OCI-LY3 (cell line): Measurements from ENCODE around the gene MCF2L2.

Source experiments
- H2AFZ ChIP-seq: fragments of 200-600, 300-600 bp; shearing (Covaris generic); 2 replicates; pipeline ENCODE4 v1.6.0; 2014; ENCODE audit warnings: antibody characterized with exemption, low read depth, low read length
- H3K27ac ChIP-seq: fragments of 200-600, 300-600 bp; sonication (generic); 2 replicates; pipeline ENCODE4 v1.5.1; 2014; ENCODE audit warnings: mild to moderate bottlenecking, low read length, moderate library complexity, mixed read lengths
- H3K27me3 ChIP-seq: fragments of 200-600, 300-600 bp; sonication (generic); 2 replicates; pipeline ENCODE4 v1.6.1; 2014; ENCODE audit warnings: low read depth, low read length, mixed read lengths
- H3K36me3 ChIP-seq: fragments of 200-600, 300-600 bp; sonication (generic); replicated peaks from 2 replicates; pipeline ENCODE3; 2014; ENCODE audit warnings: low read depth, low read length, mixed read lengths
- H3K4me1 ChIP-seq: fragments of 300-600, 200-600 bp; sonication (generic); 2 replicates; pipeline ENCODE4 v1.6.1; 2014; ENCODE audit warnings: low read length, mixed read lengths
- H3K4me2 ChIP-seq: fragments of 200-600, 300-600 bp; sonication (generic); 2 replicates; pipeline ENCODE4 v1.6.1; 2014; ENCODE audit warnings: low read length, mixed read lengths
- H3K4me3 ChIP-seq: fragments of 300-600, 200-600 bp; sonication (generic); 2 replicates; pipeline ENCODE4 v1.5.1; 2014; ENCODE audit warnings: antibody characterized with exemption, mild to moderate bottlenecking, low read length, moderate library complexity
- H3K79me2 ChIP-seq: fragments of 300-600, 200-600 bp; shearing (Covaris generic); 2 replicates; pipeline ENCODE4 v1.6.1; 2014; ENCODE audit warnings: mild to moderate bottlenecking, low read length, mixed read lengths
- H3K9ac ChIP-seq: fragments of 300-600, 200-600 bp; shearing (Covaris generic); 2 replicates; pipeline ENCODE4 v1.6.0; 2014; ENCODE audit warnings: mild to moderate bottlenecking, low read length, moderate library complexity
- H3K9me3 ChIP-seq: fragments of 200-600, 300-600 bp; shearing (Covaris generic); 2 replicates; pipeline ENCODE4 v1.6.1; 2014; ENCODE audit warnings: low read length, mixed read lengths; ENCODE audit not compliant: insufficient read depth
- H4K20me1 ChIP-seq: fragments of 200-600, 300-600 bp; sonication (generic); 2 replicates; pipeline ENCODE4 v1.6.1; 2016; ENCODE audit warnings: low read length, mixed read lengths; ENCODE audit not compliant: insufficient read depth
- EZH2phosphoT487 ChIP-seq: fragments of 200-600 bp; shearing (Covaris generic); IDR thresholded peaks from 2 replicates; pipeline ENCODE4 v1.6.1; 2018; ENCODE audit warnings: antibody characterized with exemption, mixed run types, low read depth
- TF ChIP-seq, protein P1 (sequence below): fragments of 200-600, 300-600 bp; sonication (generic); IDR thresholded peaks from 2 replicates; pipeline ENCODE4 v1.5.1; 2014; ENCODE audit warnings: antibody characterized with exemption, low read length, low read depth

MCF2L2 gene

DNA sequence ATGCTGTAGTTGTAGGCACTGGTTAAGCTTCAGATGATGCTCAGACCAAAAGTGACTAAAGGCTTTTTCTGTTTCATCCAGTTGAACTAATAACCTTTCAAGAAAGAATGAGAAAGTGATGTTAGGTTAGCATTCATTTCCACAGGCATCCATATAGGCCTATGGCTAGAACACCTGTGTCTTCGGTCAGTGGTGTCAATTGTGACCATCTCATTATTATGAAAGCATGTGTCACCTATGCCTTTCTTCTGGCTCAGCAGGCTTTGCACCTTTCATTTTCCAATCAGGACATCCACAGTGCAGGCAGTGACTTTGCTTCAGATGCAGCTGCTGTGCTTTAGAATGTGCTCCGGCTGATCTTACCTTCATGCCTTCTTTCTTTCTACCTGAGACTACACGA, 117.5 kb downstream of the MCF2L2 start:
- H3K4me3 ChIP-seq, result no peak overlapping the region
- peaks cover 14% of the 10 kb centered on the region for H3K4me1 ChIP-seq
- no peaks in the 10 kb centered on the region for H3K27me3 ChIP-seq
- no peaks in the 10 kb centered on the region for H3K79me2 ChIP-seq
- no peaks in the 10 kb centered on the region for H3K36me3 ChIP-seq
- no peak overlapping the region for H3K4me2 ChIP-seq
- H3K27ac ChIP-seq, result no peak overlapping the region
- TF ChIP-seq, protein P1, sequence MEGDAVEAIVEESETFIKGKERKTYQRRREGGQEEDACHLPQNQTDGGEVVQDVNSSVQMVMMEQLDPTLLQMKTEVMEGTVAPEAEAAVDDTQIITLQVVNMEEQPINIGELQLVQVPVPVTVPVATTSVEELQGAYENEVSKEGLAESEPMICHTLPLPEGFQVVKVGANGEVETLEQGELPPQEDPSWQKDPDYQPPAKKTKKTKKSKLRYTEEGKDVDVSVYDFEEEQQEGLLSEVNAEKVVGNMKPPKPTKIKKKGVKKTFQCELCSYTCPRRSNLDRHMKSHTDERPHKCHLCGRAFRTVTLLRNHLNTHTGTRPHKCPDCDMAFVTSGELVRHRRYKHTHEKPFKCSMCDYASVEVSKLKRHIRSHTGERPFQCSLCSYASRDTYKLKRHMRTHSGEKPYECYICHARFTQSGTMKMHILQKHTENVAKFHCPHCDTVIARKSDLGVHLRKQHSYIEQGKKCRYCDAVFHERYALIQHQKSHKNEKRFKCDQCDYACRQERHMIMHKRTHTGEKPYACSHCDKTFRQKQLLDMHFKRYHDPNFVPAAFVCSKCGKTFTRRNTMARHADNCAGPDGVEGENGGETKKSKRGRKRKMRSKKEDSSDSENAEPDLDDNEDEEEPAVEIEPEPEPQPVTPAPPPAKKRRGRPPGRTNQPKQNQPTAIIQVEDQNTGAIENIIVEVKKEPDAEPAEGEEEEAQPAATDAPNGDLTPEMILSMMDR, result no peak
- TF ChIP-seq EZH2phosphoT487, result no peak
- H3K9me3 ChIP-seq, result no peaks in the 10 kb centered on the region
- no peak overlapping the region for H2AFZ ChIP-seq
- no peak overlapping the region for H3K9ac ChIP-seq
- no peaks in the 10 kb centered on the region for H4K20me1 ChIP-seq

DNA sequence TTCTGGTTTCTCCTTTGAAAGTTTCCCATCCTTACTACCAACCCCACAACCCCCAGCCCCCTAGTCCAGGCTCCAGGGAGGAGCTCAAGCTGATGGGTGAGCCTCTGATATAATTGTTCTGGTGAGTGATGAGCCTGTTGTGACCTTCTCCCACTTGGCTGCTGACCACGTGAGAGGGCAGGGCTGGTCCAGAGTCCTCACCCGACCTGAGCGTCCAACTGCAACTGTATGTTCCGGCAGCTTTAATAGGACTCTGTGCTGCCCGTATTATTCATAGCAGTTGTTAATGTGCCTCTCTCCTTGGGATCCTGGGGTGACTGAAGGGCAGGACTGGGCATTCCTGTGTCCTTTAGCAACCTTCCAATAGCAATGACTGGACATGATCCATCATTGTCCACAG, 119.1 kb downstream of the MCF2L2 start:
- Histone ChIP-seq H3K27ac (no peak overlapping the region), H3K9me3 (no peaks in the 10 kb centered on the region), H3K79me2 (no peaks in the 10 kb centered on the region), H3K36me3 (no peaks in the 10 kb centered on the region), H2AFZ (no peak overlapping the region), H3K4me2 (no peak overlapping the region), H3K4me3 (no peak overlapping the region), H3K4me1 (peaks cover 14% of the 10 kb centered on the region), H4K20me1 (no peaks in the 10 kb centered on the region), H3K9ac (no peak overlapping the region), H3K27me3 (no peaks in the 10 kb centered on the region)
- TF ChIP-seq EZH2phosphoT487, result no peak
- TF ChIP-seq, protein P1, result no peak

DNA sequence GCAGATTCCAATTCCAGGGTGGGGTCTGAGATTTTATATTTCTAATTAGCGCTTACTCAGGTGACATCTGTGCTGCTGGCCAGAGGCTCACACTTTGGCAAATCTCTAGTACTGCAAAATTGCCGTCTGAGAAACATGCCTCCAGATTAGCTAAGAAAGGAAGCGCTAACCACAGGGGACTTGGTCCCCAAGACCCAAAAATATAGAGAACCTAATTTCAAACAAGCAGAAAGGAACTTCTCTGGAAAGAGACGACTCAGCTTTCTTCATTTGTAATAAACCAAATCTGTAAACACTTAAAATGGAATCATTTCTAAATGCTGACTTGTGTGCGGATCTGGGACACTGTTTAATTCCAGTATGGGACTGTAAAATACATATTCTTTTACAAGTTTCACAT, 119.7 kb downstream of the MCF2L2 start:
- Histone ChIP-seq H3K27me3 (no peaks in the 10 kb centered on the region), H3K79me2 (no peaks in the 10 kb centered on the region), H3K27ac (no peak overlapping the region), H3K4me3 (no peak overlapping the region), H4K20me1 (no peaks in the 10 kb centered on the region), H3K4me1 (peaks cover 14% of the 10 kb centered on the region), H2AFZ (no peak overlapping the region), H3K36me3 (no peaks in the 10 kb centered on the region), H3K9ac (no peak overlapping the region), H3K9me3 (no peaks in the 10 kb centered on the region), H3K4me2 (no peak overlapping the region)
- TF ChIP-seq, protein P1, result no peak
- no peak for TF ChIP-seq EZH2phosphoT487

DNA sequence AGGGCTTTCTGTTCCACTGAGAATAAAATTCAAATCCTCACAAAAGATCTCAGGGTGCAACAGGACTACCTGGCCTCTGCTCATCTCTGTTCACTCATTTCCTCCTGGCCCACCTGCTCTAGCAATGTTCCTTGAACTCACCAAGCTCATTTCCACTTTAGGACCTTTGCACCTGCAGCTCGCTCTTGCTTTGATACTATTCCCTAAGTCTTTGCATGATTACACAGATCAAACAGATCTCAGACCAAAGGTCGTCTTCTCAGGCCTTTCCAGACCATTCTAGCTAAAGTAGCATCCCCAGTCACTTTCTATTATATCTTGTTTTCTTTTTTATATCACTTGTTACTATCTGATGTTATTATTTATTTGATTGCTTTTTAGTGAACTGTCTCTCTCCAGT, 120.7 kb downstream of the MCF2L2 start:
- no peaks in the 10 kb centered on the region for H3K36me3 ChIP-seq
- peaks cover 14% of the 10 kb centered on the region for H3K4me1 ChIP-seq
- H3K4me2 ChIP-seq, result no peak overlapping the region
- no peak overlapping the region for H3K27ac ChIP-seq
- no peaks in the 10 kb centered on the region for H3K9me3 ChIP-seq
- H3K79me2 ChIP-seq, result no peaks in the 10 kb centered on the region
- no peaks in the 10 kb centered on the region for H4K20me1 ChIP-seq
- no peak overlapping the region for H2AFZ ChIP-seq
- H3K9ac ChIP-seq, result no peak overlapping the region
- no peak for TF ChIP-seq EZH2phosphoT487
- TF ChIP-seq, protein P1, result no peak
- no peak overlapping the region for H3K4me3 ChIP-seq
- no peaks in the 10 kb centered on the region for H3K27me3 ChIP-seq
